HepG2 (cell line): ENCODE results near the gene ZNF845. TPM values are rescaled to one million over a fixed set of nuclear protein-coding genes. Genes with fewer than 3 reads are reported as not detected.

Experiments
- ATAC-seq: fragments of 200-7000 bp; cut with Tn5 transposase; 3 replicates; pipeline ENCODE4 v1.9.1; 2020; ENCODE audit warnings: mild to moderate bottlenecking, moderate library complexity
- BruUV-seq: library from RNA; stranded (reverse); fragments of 400-500 nt; replicated peaks from 2 replicates; lab custom pipeline; 2021; lab: Mats Ljungman, UMichigan
- CTCF ChIA-PET: fragments of 300-600 bp; formaldehyde crosslinking; extraction: SDS; loops from one replicate; lab custom pipeline; 2021; ENCODE audit warnings: low total read pairs, inconsistent platforms, low intra/inter-chr PET ratio; lab: Yijun Ruan, JAX
- POLR2A ChIA-PET: fragments of 350-600 bp; sonication (Branson Sonifier 250); formaldehyde crosslinking; loops from one replicate; lab custom pipeline; 2020; ENCODE audit warnings: antibody characterized with exemption, inconsistent platforms; lab: Yijun Ruan, JAX
- DNase-seq: peaks from one replicate; pipeline ENCODE4 v3.0.0-alpha.2; 2015; ENCODE audit warnings: low spot score
- FAIRE-seq: peaks from 3 replicates; lab custom pipeline; 2011; peaks lifted over from hg19 to GRCh38; lab: Jason Lieb, UNC
- H2AFZ ChIP-seq: one replicate; pipeline ENCODE4 v1.6.1; 2011; ENCODE audit warnings: low read length, inconsistent platforms
- H3K27ac ChIP-seq: fragments of 300-600 bp; 3 replicates; pipeline ENCODE4 v1.8.0; 2011; ENCODE audit warnings: mixed run types, mild to moderate bottlenecking, mixed read lengths, low read length, inconsistent platforms; ENCODE audit not compliant: insufficient read depth; ENCODE audit errors: extremely low read length
- H3K27me3 ChIP-seq, 2 experiments: fragments of 200-600 bp in 1 of 2; 2 replicates in 1 of 2; 3 replicates in 1 of 2; pipeline versions ENCODE4 v1.6.0 to v1.8.0; 2011; ENCODE audit warnings: low read length in 2 of 2, mild to moderate bottlenecking in 2 of 2, moderate library complexity in 2 of 2, inconsistent platforms in 1 of 2; ENCODE audit not compliant: insufficient read depth in 2 of 2, control insufficient read depth in 1 of 2
- H3K36me3 ChIP-seq, 2 experiments: fragments of 200-600 bp in 1 of 2; replicated peaks in 1 of 2; 2 replicates in 1 of 2; 3 replicates in 1 of 2; pipeline versions ENCODE4 v1.5.1 to v1.8.0; 2011; ENCODE audit warnings: low read length in 2 of 2, inconsistent platforms in 1 of 2; ENCODE audit not compliant: insufficient read depth in 2 of 2, control insufficient read depth in 1 of 2
- H3K4me1 ChIP-seq: 2 replicates; pipeline ENCODE4 v1.5.1; 2012; ENCODE audit warnings: low read length, inconsistent platforms; ENCODE audit not compliant: insufficient read depth
- H3K4me2 ChIP-seq: 2 replicates; pipeline ENCODE4 v1.6.0; 2011; ENCODE audit warnings: low read depth, low read length, inconsistent platforms
- H3K4me3 ChIP-seq, 3 experiments: fragments of 200-600 bp in 1 of 3; sonication (generic), shearing (Covaris generic) in 1 of 3; replicated peaks in 1 of 3; 2 replicates each; pipeline ENCODE4 v1.5.1; 2011 to 2016; ENCODE audit warnings: low read length in 3 of 3, inconsistent platforms in 2 of 3, low read depth in 2 of 3, mild to moderate bottlenecking in 2 of 3, control low read depth in 1 of 3, mixed read lengths in 1 of 3; ENCODE audit not compliant: insufficient read depth in 1 of 3
- H3K79me2 ChIP-seq: one replicate; pipeline ENCODE4 v1.6.1; 2011; ENCODE audit warnings: low read length, inconsistent platforms; ENCODE audit not compliant: insufficient read depth
- H3K9ac ChIP-seq: 2 replicates; pipeline ENCODE4 v1.6.0; 2011; ENCODE audit warnings: mild to moderate bottlenecking, low read depth, low read length, inconsistent platforms; ENCODE audit not compliant: insufficient read depth
- H3K9me3 ChIP-seq: 2 replicates; pipeline ENCODE4 v1.5.1; 2012; ENCODE audit warnings: mild to moderate bottlenecking, low read length
- H4K20me1 ChIP-seq: 2 replicates; pipeline ENCODE4 v1.6.0; 2011; ENCODE audit warnings: inconsistent platforms, mild to moderate bottlenecking, low read length, moderate library complexity; ENCODE audit not compliant: insufficient read depth
- IRF2 ChIP-seq: IDR thresholded peaks from 2 replicates; pipeline ENCODE4 v1.6.1; 2018; ENCODE audit warnings: missing genetic modification reagents, missing compliant biosample characterization
- KLF12 ChIP-seq: sonication (generic); formaldehyde crosslinking; IDR thresholded peaks from 2 replicates; pipeline ENCODE4 v1.4.0; 2020; ENCODE audit warnings: missing genetic modification reagents, borderline replicate concordance
- KLF15 ChIP-seq: sonication (generic); formaldehyde crosslinking; IDR thresholded peaks from 2 replicates; pipeline ENCODE4 v1.8.1; 2023; ENCODE audit warnings: borderline replicate concordance, mild to moderate bottlenecking, inconsistent platforms, missing genetic modification reagents, mixed read lengths
- NFE2L2 ChIP-seq: fragments of 150-350 bp; IDR thresholded peaks from 2 replicates; pipeline ENCODE4 v1.6.1; 2014; ENCODE audit warnings: low read length
- POGK ChIP-seq: sonication (generic); formaldehyde crosslinking; conservative IDR thresholded peaks from 2 replicates; pipeline ENCODE4 v1.8.0; 2022; ENCODE audit warnings: mild to moderate bottlenecking, moderate library complexity, missing genetic modification reagents
- PRPF4 ChIP-seq: fragments of 200-400 bp; formaldehyde crosslinking; IDR thresholded peaks from 2 replicates; pipeline ENCODE4 v1.6.1; 2016; ENCODE audit warnings: low read length, low read depth; ENCODE audit not compliant: poor library complexity, severe bottlenecking
- RORA ChIP-seq: sonication (generic); formaldehyde crosslinking; IDR thresholded peaks from 2 replicates; pipeline ENCODE4 v1.5.0; 2020; ENCODE audit warnings: mild to moderate bottlenecking, missing genetic modification reagents, moderate library complexity
- SP4 ChIP-seq: sonication (generic); formaldehyde crosslinking; IDR thresholded peaks from 2 replicates; pipeline ENCODE4 v1.8.1; 2023; ENCODE audit warnings: mild to moderate bottlenecking, missing genetic modification reagents
- ZNF276 ChIP-seq: sonication (generic); formaldehyde crosslinking; IDR thresholded peaks from 2 replicates; pipeline ENCODE4 v1.4.0; 2020; ENCODE audit warnings: mild to moderate bottlenecking, low read depth, missing genetic modification reagents
- ZNF33A ChIP-seq: sonication (generic); formaldehyde crosslinking; IDR thresholded peaks from 2 replicates; pipeline ENCODE4 v1.5.1; 2020; ENCODE audit warnings: missing genetic modification reagents, mild to moderate bottlenecking, moderate library complexity, borderline replicate concordance
- ZNF468 ChIP-seq: sonication (generic); formaldehyde crosslinking; IDR thresholded peaks from 2 replicates; pipeline ENCODE4 v1.8.0; 2022; ENCODE audit warnings: mild to moderate bottlenecking, moderate library complexity, missing genetic modification reagents
- ZNF564 ChIP-seq: sonication (generic); formaldehyde crosslinking; IDR thresholded peaks from 2 replicates; pipeline ENCODE4 v1.8.1; 2023; ENCODE audit warnings: mild to moderate bottlenecking, missing genetic modification reagents
- ZNF605 ChIP-seq: sonication (generic); formaldehyde crosslinking; IDR thresholded peaks from 2 replicates; pipeline ENCODE4 v1.8.0; 2022; ENCODE audit warnings: mild to moderate bottlenecking, missing genetic modification reagents
- ZNF746 ChIP-seq: sonication (generic); formaldehyde crosslinking; IDR thresholded peaks from 2 replicates; pipeline ENCODE4 v1.8.0; 2022; ENCODE audit warnings: mild to moderate bottlenecking, missing genetic modification reagents
- ZNF761 ChIP-seq: sonication (generic); formaldehyde crosslinking; conservative IDR thresholded peaks from 2 replicates; pipeline ENCODE4 v1.4.0; 2020; ENCODE audit warnings: mild to moderate bottlenecking, missing genetic modification reagents
- ZNF768 ChIP-seq: sonication (generic); formaldehyde crosslinking; IDR thresholded peaks from 2 replicates; pipeline ENCODE4 v1.4.0; 2020; ENCODE audit warnings: missing genetic modification reagents
- ZSCAN25 ChIP-seq: sonication (generic); formaldehyde crosslinking; IDR thresholded peaks from 2 replicates; pipeline ENCODE4 v1.8.0; 2022; ENCODE audit warnings: mild to moderate bottlenecking, missing genetic modification reagents
- WGBS: methylation state at CpG from one replicate; pipeline ENCODE4 v1.1.6; 2017; ENCODE audit warnings: low lambda C conversion rate; 5-methylcytosine and 5-hydroxymethylcytosine counted together
- in situ Hi-C: cut with HindIII; loops from 2 replicates; pipeline ENCODE4 v1.10.0; 2017; ENCODE audit warnings: low pct_unique_long_range_greater_than_20kb; ENCODE audit not compliant: extremely low pct_ligation_motif_present
- intact Hi-C: fragments of 100-400 bp; cut with micrococcal nuclease; formaldehyde crosslinking; loops from one replicate; pipeline ENCODE4 v1.10.0; 2022; ENCODE audit not compliant: unreplicated experiment
- polyA plus RNA-seq, 8 experiments: library from polyadenylated mRNA; depleted of rRNA in 3 of 8; stranded (reverse) in 7 of 8; unstranded in 1 of 8; fragments of >200 nt; fragmentation: Illumina TruSeq in 4 of 8; extraction: Trizol in 4 of 8; gene quantifications; 2 replicates each; pipeline versions ENCODE4 v1.2.1 to v1.2.3, GENCODE V29; 2011 to 2016; ENCODE audit warnings: low read depth in 4 of 8, missing spikeins in 1 of 8, mixed read lengths in 1 of 8; ENCODE audit not compliant: insufficient read depth in 1 of 8
- total RNA-seq, 5 experiments: library from RNA; depleted of rRNA; stranded (reverse); fragments of >200 nt; fragmentation: Illumina TruSeq; extraction: Trizol; gene quantifications; 2 replicates each; pipeline ENCODE4 v1.2.3, GENCODE V29; 2016; ENCODE audit warnings: low read depth in 1 of 5

The ZNF845 gene
- total and polyA plus RNA-seq, 2 of the 13 experiments (the other 11 are each of a cell fraction or from before 2014, with no cell fraction given), result 1.7 to 9.6 TPM

DNA sequence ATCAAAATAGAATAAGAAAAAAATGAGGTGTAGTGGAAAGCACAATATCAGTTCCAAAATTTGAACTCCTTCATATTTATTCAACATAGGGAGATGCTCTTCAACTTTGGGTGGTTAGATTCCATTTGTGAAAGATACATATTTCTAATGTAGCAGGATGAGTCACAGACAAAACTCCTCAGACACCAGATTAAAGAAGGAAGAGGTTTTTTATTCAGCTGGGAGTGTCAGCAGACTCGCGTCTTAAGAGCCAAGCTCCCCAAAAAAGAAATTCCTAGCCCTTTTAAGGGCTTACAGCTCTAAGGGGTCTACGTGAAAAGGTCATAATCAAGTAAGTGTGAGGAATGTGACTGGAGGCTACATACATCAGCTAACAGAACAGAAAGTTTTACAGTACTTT is 54.6 kb downstream of the ZNF845 start (continued):
- TF ChIP-seq ZNF276 (CRISPR knock-in tag) (no peak), ZNF564 (CRISPR knock-in tag) (no peak), ZNF761 (CRISPR knock-in tag) (no peak), ZNF468 (CRISPR knock-in tag) (no peak), PRPF4 (no peak), POGK (CRISPR knock-in tag) (no peak)

GRCh38 chr19:53388904-53389303 is 55.4 kb downstream of the ZNF845 start:
- Histone ChIP-seq H3K4me3 (no peak overlapping the region), H3K36me3 (no peaks in the 10 kb centered on the region), H4K20me1 (no peaks in the 10 kb centered on the region), H3K4me2 (no peak overlapping the region), H3K27me3 (no peaks in the 10 kb centered on the region), H3K9ac (no peak overlapping the region), H2AFZ (no peak overlapping the region), H3K4me1 (peaks cover 7% of the 10 kb centered on the region; the same call in 1 of the 2 replicates), H3K79me2 (no peaks in the 10 kb centered on the region), H3K9me3 (peaks cover 20% of the 10 kb centered on the region), H3K27ac (no peak overlapping the region)
- BruUV-seq, result no TSS peak
- ChIA-PET CTCF (no interaction called here), POLR2A (interaction anchor here (1.7 kb wide), 1 partner anchor 56 kb away, joined by 3 read pairs; the partner anchor contains the start of gene ZNF845)
- ATAC-seq (no peak), FAIRE-seq (no peak), DNase-seq (no peak)
- intact Hi-C loops, result no loop called here
- in situ Hi-C loops, result no loop called here
- 58% methylated on average over 5 of the region's 5 CpGs for WGBS
- TF ChIP-seq NFE2L2 (no peak), IRF2 (CRISPR knock-in tag) (no peak), KLF15 (no peak), SP4 (CRISPR knock-in tag) (no peak), ZNF33A (CRISPR knock-in tag) (no peak), ZNF746 (no peak), ZSCAN25 (CRISPR knock-in tag) (no peak), RORA (no peak), ZNF768 (CRISPR knock-in tag) (no peak), ZNF605 (CRISPR knock-in tag) (no peak), KLF12 (no peak)
